GM21390 (cell line): Measurements from ENCODE around the gene ZNRD2.
"Not testable (repeated sequence)": the region's sequence is repeated elsewhere in the genome, so short reads cannot be mapped to it uniquely, and the experiment has no call there.

Source experiments
- ATAC-seq: cut with Tn5 transposase; IDR thresholded peaks from one replicate; pipeline ENCODE4 v1.9.1; 2021; ENCODE audit not compliant: unreplicated experiment

Gene ZNRD2

GRCh38 chr11:65554842-65555430 lies 15.3 kb upstream of the ZNRD2 start:
- no peak for ATAC-seq

- no peak for ATAC-seq
Measured at GRCh38 chr11:65555693-65556231, 14.5 kb upstream of the ZNRD2 start.

- no peak for ATAC-seq
Measured at GRCh38 chr11:65556470-65557279, 13.6 kb upstream of the ZNRD2 start.

GRCh38 chr11:65557280-65558001 lies 12.8 kb upstream of the ZNRD2 start:
- ATAC-seq = no peak

- no peak for ATAC-seq
Measured at GRCh38 chr11:65558002-65558929, 12.0 kb upstream of the ZNRD2 start, which contains the start of gene LTBP3. Gene LTBP3, minus strand, starts transcription at chr11:65558359. Its CDS starts 400 bp downstream, at chr11:65557959.

GRCh38 chr11:65558930-65559509 lies 11.3 kb upstream of the ZNRD2 start:
- no peak for ATAC-seq

- no peak for ATAC-seq
Measured at GRCh38 chr11:65559535-65559934, 10.7 kb upstream of the ZNRD2 start.

- ATAC-seq = no peak
Measured at GRCh38 chr11:65559951-65560537, 10.2 kb upstream of the ZNRD2 start.

GRCh38 chr11:65560555-65561418 lies 9.5 kb upstream of the ZNRD2 start:
- no peak for ATAC-seq

GRCh38 chr11:65562020-65562419 lies 8.3 kb upstream of the ZNRD2 start:
- ATAC-seq = no peak

GRCh38 chr11:65562788-65563187 lies 7.5 kb upstream of the ZNRD2 start:
- no peak for ATAC-seq

GRCh38 chr11:65563601-65564000 lies 6.7 kb upstream of the ZNRD2 start:
- no peak for ATAC-seq

- not testable (repeated sequence) for ATAC-seq
Measured at GRCh38 chr11:65564879-65565559, 5.3 kb upstream of the ZNRD2 start.

GRCh38 chr11:65565624-65566453 lies 4.4 kb upstream of the ZNRD2 start:
- no peak for ATAC-seq

- no peak for ATAC-seq
Measured at GRCh38 chr11:65569164-65569972, 909 bp upstream of the ZNRD2 start.

- ATAC-seq = no peak
Measured at GRCh38 chr11:65571420-65571819, 1.1 kb downstream of the ZNRD2 start.

- ATAC-seq = no peak
Measured at GRCh38 chr11:65571940-65572339, 1.7 kb downstream of the ZNRD2 start.
